Measurements from ENCODE around the gene CD300LB. TPM values are rescaled to one million over a fixed set of nuclear protein-coding genes. Genes with fewer than 3 reads are reported as not detected.

Gene CD300LB
- total RNA-seq, 1 donor from 2014 or later: 1.5 TPM

DNA sequence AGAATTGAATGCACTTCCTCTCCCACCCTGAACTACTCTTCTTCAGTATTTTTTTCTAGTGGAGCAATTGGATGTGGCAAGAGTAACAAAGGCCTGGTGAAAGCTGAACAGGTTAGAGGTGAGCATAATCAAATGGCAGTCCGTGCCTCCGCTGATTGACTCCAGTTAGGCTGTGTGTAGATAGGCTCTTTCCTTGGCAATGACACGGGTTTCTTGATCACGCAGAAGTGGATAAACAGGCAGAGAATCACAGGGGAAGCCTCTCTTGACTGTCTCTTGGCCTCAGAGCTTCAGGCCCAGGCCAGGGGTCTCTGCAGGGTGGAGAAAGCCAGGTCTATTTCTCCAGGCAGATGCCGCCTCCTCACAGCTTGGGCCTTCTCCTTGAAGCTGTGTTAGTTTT, 4.2 kb downstream of the CD300LB start:
- ATAC-seq (no peak), DNase-seq (no peak)
- peaks cover 7% of the 10 kb centered on the region for H3K4me1 ChIP-seq
- TF ChIP-seq CTCF (IDR thresholded peaks at IDR 0.05): no peak
- H3K27me3 ChIP-seq (ENCODE audit: low read depth): no peaks in the 10 kb centered on the region
- no peaks in the 10 kb centered on the region for H3K9me3 ChIP-seq
- intact Hi-C loops (cut with DNase I): no loop called here
- H3K4me3 ChIP-seq: no peak overlapping the region
- no peak overlapping the region for H3K27ac ChIP-seq
- no peaks in the 10 kb centered on the region for H3K36me3 ChIP-seq

GRCh38 chr17:74526681-74527080, 4.6 kb downstream of the CD300LB start:
- no peak overlapping the region for H3K27ac ChIP-seq
- no peak for TF ChIP-seq CTCF (IDR thresholded peaks at IDR 0.05)
- H3K4me3 ChIP-seq: no peak overlapping the region
- intact Hi-C loops (cut with DNase I): no loop called here
- no peaks in the 10 kb centered on the region for H3K27me3 ChIP-seq (ENCODE audit: low read depth)
- ATAC-seq (no peak), DNase-seq (no peak)
- no peaks in the 10 kb centered on the region for H3K36me3 ChIP-seq
- H3K9me3 ChIP-seq: no peaks in the 10 kb centered on the region
- peaks cover 7% of the 10 kb centered on the region for H3K4me1 ChIP-seq

GRCh38 chr17:74525781-74526288, 5.4 kb downstream of the CD300LB start:
- Histone ChIP-seq H3K27me3 (ENCODE audit: low read depth) (no peaks in the 10 kb centered on the region), H3K27ac (no peak overlapping the region), H3K36me3 (no peaks in the 10 kb centered on the region), H3K9me3 (no peaks in the 10 kb centered on the region), H3K4me3 (no peak overlapping the region), H3K4me1 (peaks cover 7% of the 10 kb centered on the region)
- DNase-seq (no peak), ATAC-seq (no peak)
- intact Hi-C loops (cut with DNase I): no loop called here
- no peak for TF ChIP-seq CTCF (IDR thresholded peaks at IDR 0.05)

DNA sequence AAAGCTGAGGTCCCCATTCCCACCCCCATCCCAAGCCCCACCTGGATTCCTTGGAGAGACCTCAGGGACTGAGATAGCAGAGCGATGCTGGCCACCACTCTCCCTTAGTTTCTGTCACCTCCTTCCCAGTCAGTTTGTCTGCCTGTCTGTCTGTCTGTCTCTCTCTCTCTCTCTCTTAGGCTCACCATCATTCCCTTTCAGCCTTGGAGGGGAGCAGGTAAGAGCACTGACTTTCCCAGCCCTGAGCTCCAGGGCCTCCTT, 5.9 kb downstream of the CD300LB start:
- TF ChIP-seq CTCF (IDR thresholded peaks at IDR 0.05): no peak
- DNase-seq: no peak

DNA sequence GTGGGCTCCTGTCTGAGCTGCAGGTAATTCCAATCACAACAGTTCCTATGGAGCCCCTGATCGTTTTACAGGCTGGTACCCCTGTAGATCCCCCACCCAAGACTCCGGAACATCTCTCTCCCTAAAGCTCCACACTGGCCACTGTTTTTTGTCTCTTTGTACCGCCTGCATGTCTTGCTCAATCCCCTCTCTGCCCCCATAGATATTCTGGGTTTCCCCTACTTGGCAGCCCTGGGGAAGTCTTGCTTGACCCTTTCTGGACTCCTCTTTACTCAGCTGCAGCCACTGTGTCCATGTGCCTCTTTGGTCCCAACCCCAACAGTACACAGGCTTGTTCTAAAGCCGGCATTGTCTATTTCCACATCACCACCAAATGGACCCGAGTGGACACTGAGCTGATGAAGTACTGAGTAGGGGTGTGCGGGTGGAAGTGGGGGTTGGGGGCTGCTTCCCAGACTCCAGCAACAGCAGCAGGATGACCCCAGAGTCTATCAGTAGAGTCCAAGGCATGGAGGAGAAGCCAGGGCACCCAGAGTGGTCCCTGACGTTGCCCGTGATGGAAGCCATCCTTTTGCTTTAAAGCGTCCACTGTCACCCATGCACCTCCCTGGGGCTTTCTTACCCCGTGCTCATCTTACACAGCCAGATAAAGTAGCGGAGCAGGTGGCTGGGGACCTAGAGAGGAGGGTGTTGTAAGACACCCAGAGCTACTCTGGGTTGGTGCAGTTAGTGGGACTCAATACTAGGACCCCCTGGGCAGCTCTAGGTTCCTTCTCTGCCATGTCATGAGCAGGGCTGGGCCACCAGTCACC, 6.4 kb downstream of the CD300LB start:
- no peak for DNase-seq
- no peak overlapping the region for H3K4me3 ChIP-seq
- H3K36me3 ChIP-seq: no peaks in the 10 kb centered on the region
- H3K4me1 ChIP-seq: peaks cover 7% of the 10 kb centered on the region
- no peak overlapping the region for H3K27ac ChIP-seq
- intact Hi-C loops (cut with DNase I): no loop called here
- no peaks in the 10 kb centered on the region for H3K27me3 ChIP-seq (ENCODE audit: low read depth)
- TF ChIP-seq CTCF (IDR thresholded peaks at IDR 0.05): no peak
- no peaks in the 10 kb centered on the region for H3K9me3 ChIP-seq
- ATAC-seq: no peak

More for the DNA sequence above, 5.9 kb downstream of the CD300LB start:
- Histone ChIP-seq H3K4me1 (peaks cover 7% of the 10 kb centered on the region), H3K27me3 (ENCODE audit: low read depth) (no peaks in the 10 kb centered on the region), H3K4me3 (no peak overlapping the region), H3K9me3 (no peaks in the 10 kb centered on the region), H3K27ac (no peak overlapping the region), H3K36me3 (no peaks in the 10 kb centered on the region)
- intact Hi-C loops (cut with DNase I): no loop called here
- no peak for ATAC-seq

Measured in lower lobe of right lung (tissue), 2 donors.